ENCODE results near the gene RAD51B.

Gene RAD51B

DNA sequence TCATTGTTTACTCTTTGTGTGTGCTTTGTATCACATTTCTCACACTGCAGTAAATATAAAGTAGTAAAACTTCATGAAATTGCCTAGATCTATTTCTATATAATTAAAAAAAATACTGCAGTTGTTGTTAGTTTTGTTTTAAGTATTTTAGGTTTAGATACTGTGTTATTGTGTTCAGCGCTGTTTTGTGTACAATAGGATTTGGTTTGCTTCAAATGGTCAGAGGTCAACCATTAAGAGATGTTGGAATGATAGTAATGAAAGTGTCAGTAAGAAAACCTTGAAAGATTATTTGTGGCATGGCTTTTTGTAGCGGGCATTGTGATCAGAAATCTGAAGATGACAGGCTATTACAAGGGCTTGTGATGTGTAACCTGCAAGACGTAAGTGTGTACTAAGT is 67.9 kb downstream of the RAD51B start:
- TF ChIP-seq, protein P1, sequence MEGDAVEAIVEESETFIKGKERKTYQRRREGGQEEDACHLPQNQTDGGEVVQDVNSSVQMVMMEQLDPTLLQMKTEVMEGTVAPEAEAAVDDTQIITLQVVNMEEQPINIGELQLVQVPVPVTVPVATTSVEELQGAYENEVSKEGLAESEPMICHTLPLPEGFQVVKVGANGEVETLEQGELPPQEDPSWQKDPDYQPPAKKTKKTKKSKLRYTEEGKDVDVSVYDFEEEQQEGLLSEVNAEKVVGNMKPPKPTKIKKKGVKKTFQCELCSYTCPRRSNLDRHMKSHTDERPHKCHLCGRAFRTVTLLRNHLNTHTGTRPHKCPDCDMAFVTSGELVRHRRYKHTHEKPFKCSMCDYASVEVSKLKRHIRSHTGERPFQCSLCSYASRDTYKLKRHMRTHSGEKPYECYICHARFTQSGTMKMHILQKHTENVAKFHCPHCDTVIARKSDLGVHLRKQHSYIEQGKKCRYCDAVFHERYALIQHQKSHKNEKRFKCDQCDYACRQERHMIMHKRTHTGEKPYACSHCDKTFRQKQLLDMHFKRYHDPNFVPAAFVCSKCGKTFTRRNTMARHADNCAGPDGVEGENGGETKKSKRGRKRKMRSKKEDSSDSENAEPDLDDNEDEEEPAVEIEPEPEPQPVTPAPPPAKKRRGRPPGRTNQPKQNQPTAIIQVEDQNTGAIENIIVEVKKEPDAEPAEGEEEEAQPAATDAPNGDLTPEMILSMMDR (IDR thresholded peaks at IDR 0.05; ENCODE audit: insufficient read depth, low read depth, low read length, missing control alignments): no peak

GRCh38 chr14:67889455-67889854 is 69.9 kb downstream of the RAD51B start:
- no peak for DNase-seq (ENCODE audit: low read depth)
- no peak overlapping the region for H3K4me3 ChIP-seq (ENCODE audit: low read depth, low read length)
- TF ChIP-seq, protein P1 (IDR thresholded peaks at IDR 0.05; ENCODE audit: insufficient read depth, low read depth, low read length, missing control alignments): no peak

More for the DNA sequence above, 67.9 kb downstream of the RAD51B start:
- no peak overlapping the region for H3K4me3 ChIP-seq (ENCODE audit: low read depth, low read length)
- no peak for DNase-seq (ENCODE audit: low read depth)

DNA sequence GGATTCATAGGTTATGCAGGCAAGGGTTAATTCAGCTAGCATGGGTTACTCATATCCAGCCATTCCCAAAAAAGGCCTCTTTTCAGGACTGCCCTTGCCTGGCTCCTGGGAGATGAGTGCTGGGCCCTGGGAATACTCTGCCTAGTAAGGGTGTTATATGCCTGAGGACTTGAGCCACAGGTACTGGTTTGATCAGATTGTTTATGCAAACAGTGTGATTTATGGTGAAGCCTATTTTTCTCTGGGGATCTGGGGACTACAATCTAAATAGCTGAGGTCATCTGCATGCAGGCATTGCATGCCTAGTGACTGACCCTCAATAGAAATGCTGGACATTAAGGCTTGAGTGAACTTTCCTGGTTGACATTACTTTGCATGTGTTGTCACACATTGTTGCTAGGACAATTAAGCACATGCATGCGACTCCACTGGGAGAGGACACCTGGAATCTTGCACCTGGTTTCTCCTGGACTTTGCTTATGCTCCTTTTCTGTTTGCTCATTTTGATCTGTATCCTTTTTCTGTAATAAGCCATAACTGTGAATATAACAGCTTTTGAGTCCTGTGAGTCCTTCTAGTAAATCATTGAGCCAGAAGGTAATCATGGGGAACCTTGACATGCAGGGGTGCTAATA is 73.0 kb downstream of the RAD51B start:
- H3K4me3 ChIP-seq (ENCODE audit: low read depth, low read length): no peak overlapping the region
- DNase-seq (ENCODE audit: low read depth): no peak
- TF ChIP-seq, protein P1 (IDR thresholded peaks at IDR 0.05; ENCODE audit: insufficient read depth, low read depth, low read length, missing control alignments): no peak

DNA sequence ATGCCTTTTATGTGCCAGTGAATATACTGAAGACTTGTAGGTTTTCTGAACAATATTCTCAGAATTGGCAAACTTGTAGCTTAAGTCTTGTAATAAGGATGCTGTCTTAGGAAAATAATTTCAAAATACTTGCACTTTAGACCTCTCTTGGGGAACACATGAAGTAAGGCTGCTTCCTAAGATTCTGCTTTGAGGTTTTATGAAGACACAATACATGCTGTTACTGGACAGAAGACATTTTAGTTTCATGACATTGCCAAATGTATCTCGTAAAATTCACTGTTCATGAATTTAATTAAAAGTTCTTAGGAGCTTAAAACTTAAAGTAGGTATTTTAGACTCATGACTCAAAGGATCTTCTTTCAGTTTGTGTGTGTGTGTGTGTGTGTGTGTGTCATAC is 80.7 kb downstream of the RAD51B start:
- TF ChIP-seq, protein P1 (IDR thresholded peaks at IDR 0.05; ENCODE audit: insufficient read depth, low read depth, low read length, missing control alignments): no peak
- no peak overlapping the region for H3K4me3 ChIP-seq (ENCODE audit: low read depth, low read length)
- DNase-seq (ENCODE audit: low read depth): no peak

DNA sequence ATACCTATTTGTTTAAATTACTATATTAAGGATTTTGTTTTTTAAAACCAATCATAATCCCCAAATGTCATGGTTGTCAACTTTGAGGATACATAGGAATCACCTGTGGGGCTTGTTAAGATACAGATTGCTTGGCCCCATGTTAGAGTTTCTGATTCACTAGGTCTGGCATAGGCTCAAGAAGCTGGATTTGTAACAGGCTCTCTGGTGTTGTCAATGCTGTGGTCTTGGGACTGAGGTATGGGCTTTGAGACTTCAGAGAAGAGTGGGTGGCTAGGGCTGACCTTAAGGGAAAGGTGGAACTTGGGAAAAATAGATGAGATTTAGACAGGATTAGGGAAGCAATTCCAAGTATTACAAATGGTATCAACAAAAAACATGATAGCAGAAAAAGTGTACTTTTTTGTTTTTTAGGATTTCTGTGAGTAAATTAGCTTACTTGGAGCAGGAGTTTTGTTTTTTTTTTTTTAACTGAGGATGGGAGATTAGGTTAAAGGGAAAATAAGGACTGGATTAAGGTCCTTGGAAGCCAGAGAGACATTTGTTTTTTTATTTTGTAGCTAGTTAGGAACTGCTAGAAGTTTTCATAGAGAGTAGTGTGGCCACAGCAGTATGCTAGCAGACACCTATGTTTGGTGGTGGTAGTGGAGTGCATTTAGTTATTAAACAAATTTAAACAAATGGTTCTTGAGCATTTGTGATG is 88.6 kb downstream of the RAD51B start:
- no peak overlapping the region for H3K4me3 ChIP-seq (ENCODE audit: low read depth, low read length)
- DNase-seq (ENCODE audit: low read depth): no peak
- TF ChIP-seq, protein P1 (IDR thresholded peaks at IDR 0.05; ENCODE audit: insufficient read depth, low read depth, low read length, missing control alignments): no peak

DNA sequence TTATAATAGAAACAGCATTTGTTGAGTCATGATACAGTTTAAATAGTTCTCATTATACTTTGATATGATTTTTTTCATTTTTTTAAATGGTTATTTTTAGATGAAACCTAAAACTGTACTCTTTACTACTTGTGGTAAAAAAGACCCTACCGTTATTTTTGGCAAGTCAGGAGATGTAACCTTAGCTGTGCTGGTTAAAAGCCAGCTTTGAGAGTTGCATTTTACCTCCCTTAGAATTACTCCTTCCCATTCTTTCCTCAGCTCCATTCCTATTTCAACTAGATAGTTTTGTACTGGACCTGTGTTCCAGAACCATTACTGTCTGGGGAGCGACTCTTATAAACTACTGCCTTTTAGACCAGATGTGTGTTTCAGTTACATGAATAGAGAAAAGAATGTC is 92.0 kb downstream of the RAD51B start:
- no peak for DNase-seq (ENCODE audit: low read depth)
- TF ChIP-seq, protein P1 (IDR thresholded peaks at IDR 0.05; ENCODE audit: insufficient read depth, low read depth, low read length, missing control alignments): no peak
- H3K4me3 ChIP-seq (ENCODE audit: low read depth, low read length): no peak overlapping the region

All from GM12865 (cell line).